Esophagus muscularis mucosa (tissue), 4 donors: ENCODE data around the gene PDS5A.

Experiments
- CTCF ChIP-seq, 3 experiments: fragments of 200-600 bp in 2 of 3; fragments of 450-650 bp in 1 of 3; sonication (generic) in 2 of 3; IDR thresholded peaks; one replicate each; pipeline ENCODE4 v1.5.1; 2017 to 2019; ENCODE audit warnings: antibody characterized with exemption in 3 of 3, mild to moderate bottlenecking in 2 of 3, moderate library complexity in 1 of 3
- EP300 ChIP-seq: sonication (generic); formaldehyde crosslinking; IDR thresholded peaks from one replicate; pipeline ENCODE4 v1.6.1; 2017; ENCODE audit warnings: antibody characterized with exemption
- POLR2A ChIP-seq: fragments of 450-650 bp; IDR thresholded peaks from one replicate; pipeline ENCODE4 v1.6.1; 2017; ENCODE audit warnings: antibody characterized with exemption, moderate library complexity, mild to moderate bottlenecking, low read depth
- POLR2AphosphoS5 ChIP-seq, 2 donors: sonication (generic); formaldehyde crosslinking; IDR thresholded peaks; one replicate each; pipeline ENCODE4 v1.6.1; 2017; ENCODE audit warnings: antibody characterized with exemption in 2 of 2

- TF ChIP-seq CTCF (IDR thresholded peaks at IDR 0.05) (no peak), POLR2A (no peak), POLR2AphosphoS5 (IDR thresholded peaks at IDR 0.05) (no peak), EP300 (no peak)
These were observed 131.0 kb downstream of the PDS5A start for GRCh38 chr4:39846705-39847104.
